Tibial nerve (tissue), 3 donors: Measurements from ENCODE around the gene BOLA1.
"Not testable (repeated sequence)": the region's sequence is repeated elsewhere in the genome, so short reads cannot be mapped to it uniquely, and the experiment has no call there.

Experiments used
- CTCF ChIP-seq, 5 experiments: fragments of 200-600 bp in 3 of 5; fragments of 450-650 bp in 2 of 5; sonication (generic) in 3 of 5; IDR thresholded peaks; one replicate each; pipeline ENCODE4 v1.5.1; 2016 to 2019; ENCODE audit warnings: antibody characterized with exemption in 5 of 5, mild to moderate bottlenecking in 3 of 5, moderate library complexity in 2 of 5
- POLR2A ChIP-seq, 2 donors: fragments of 450-650 bp; IDR thresholded peaks; one replicate each; pipeline ENCODE4 v1.6.1; 2017; ENCODE audit warnings: antibody characterized with exemption in 2 of 2, mild to moderate bottlenecking in 2 of 2, moderate library complexity in 2 of 2

DNA sequence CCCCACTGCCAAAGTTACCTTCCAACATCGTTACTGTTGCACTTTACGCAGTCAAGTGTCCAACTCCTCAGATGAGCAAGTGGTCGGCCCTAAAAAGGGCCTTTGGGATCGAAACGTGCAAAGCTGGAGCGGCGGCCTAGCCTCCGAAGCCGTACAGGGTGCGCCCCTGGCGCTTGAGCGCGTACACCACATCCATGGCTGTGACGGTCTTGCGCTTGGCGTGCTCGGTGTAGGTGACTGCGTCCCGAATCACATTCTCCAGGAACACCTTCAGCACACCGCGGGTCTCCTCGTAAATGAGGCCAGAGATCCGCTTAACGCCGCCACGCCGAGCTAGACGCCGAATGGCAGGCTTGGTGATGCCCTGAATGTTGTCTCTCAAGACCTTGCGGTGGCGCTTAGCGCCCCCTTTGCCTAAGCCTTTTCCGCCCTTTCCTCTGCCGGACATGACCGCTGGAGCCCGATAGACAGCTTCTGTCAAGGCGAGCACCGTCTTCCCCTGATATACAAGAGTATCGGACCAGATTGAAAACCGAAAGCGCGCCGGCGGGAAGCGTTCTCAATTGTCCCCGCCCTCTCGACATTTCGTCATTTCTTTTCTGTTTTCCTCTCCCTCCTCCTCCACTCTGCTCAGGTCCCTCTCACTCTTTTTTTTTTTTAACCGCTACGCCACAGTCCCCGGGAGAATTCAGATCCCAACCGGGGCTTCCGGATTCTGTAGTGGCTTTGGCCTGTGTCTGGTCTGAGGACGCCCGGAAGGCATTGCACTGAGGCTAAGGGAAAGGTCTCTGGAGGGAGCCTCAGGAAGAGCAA, 38.5 kb upstream of the BOLA1 start:
- TF ChIP-seq CTCF, POLR2A (IDR thresholded peaks at IDR 0.05): not testable (repeated sequence)
